Measurements from ENCODE around the gene PIK3R1. TPM values are rescaled to one million over a fixed set of nuclear protein-coding genes. Genes with fewer than 3 reads are reported as not detected.

The PIK3R1 gene
- total and polyA plus RNA-seq, 7 donors: 29.7 to 155 (median 102) TPM

DNA sequence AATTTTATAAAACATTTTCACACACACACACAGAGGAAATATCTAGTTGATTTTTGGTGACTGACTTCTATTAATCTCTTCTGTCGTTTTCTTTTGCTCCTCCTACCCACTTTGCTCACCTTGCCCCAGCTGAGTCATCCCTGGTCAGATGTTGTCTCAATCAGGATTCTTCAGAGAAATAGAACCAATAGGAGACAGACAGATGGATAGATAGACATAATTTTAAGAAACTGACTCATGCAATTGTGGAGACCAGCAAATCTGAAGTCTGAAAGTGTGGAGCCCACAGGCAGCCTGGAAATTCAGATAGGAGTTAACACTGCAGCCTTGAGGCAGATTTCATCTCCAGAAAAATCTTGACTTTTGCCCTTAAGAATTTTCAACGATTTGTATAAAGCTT lies 37.0 kb upstream of the PIK3R1 start:
- DNase-seq (no peak), ATAC-seq (no peak)
- intact Hi-C loops (cut with DNase I): no loop called here
- no peak overlapping the region for H3K27ac ChIP-seq
- TF ChIP-seq, protein P1, sequence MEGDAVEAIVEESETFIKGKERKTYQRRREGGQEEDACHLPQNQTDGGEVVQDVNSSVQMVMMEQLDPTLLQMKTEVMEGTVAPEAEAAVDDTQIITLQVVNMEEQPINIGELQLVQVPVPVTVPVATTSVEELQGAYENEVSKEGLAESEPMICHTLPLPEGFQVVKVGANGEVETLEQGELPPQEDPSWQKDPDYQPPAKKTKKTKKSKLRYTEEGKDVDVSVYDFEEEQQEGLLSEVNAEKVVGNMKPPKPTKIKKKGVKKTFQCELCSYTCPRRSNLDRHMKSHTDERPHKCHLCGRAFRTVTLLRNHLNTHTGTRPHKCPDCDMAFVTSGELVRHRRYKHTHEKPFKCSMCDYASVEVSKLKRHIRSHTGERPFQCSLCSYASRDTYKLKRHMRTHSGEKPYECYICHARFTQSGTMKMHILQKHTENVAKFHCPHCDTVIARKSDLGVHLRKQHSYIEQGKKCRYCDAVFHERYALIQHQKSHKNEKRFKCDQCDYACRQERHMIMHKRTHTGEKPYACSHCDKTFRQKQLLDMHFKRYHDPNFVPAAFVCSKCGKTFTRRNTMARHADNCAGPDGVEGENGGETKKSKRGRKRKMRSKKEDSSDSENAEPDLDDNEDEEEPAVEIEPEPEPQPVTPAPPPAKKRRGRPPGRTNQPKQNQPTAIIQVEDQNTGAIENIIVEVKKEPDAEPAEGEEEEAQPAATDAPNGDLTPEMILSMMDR (IDR thresholded peaks at IDR 0.05): no peak
- H3K27me3 ChIP-seq (ENCODE audit: insufficient read depth in 3 of 3, low read length in 2 of 3): no peaks in the 10 kb centered on the region
- H3K36me3 ChIP-seq (ENCODE audit: insufficient read depth in 1 of 2, low read depth in 1 of 2): no peaks in the 10 kb centered on the region
- 68 to 73% (median 72%) methylated on average over 2 of the region's 2 CpGs for WGBS, 3 donors
- no peak overlapping the region for H3K4me3 ChIP-seq
- H3K9me3 ChIP-seq: no peaks in the 10 kb centered on the region
- H3K4me1 ChIP-seq: no peaks in the 10 kb centered on the region

DNA sequence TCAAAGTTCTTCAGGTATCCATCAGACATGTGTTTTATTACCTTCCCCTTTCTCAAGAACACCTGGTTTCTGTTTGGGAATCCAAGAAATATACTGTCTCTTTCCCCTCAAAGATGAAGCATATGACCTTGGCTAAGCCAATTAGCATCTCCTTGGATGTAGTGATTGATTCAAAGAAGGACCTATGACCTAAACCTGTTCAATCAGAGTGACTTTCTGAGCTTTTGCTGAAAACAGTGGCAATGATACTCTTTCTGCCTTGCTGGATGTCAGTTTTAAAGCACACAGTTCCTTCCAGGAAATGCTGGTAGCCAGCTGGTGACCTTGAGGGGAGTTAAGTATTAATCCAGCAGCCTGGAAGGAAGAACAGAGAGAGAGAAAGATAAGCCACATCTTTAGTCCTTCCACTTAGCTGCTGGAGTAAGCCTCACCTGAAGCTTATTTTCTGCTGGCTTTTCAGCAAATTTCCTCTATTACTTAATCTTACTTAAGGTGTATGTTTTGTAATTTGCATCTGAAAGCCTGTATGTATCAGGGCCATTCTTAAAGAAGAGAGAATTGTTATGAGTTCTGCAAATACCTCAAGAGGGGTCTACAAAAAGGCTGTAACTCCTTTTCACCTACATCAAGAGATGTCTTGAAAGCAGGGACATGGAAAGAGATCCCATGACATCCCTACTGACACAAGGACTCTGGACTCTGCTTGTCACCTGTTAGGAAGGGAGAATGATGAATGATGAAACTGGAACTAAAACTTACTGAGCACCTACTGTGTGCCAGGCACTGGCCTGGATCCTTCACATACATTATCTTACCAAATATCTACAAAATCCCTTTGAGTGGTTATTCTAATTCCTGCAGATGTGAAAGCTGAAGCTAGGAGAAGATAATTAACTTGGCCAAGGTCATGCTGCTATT lies 35.2 kb upstream of the PIK3R1 start:
- no peak for ATAC-seq
- H3K9me3 ChIP-seq: no peaks in the 10 kb centered on the region
- intact Hi-C loops (cut with DNase I): no loop called here
- DNase-seq: no peak
- H3K27me3 ChIP-seq (ENCODE audit: insufficient read depth in 3 of 3, low read length in 2 of 3): no peaks in the 10 kb centered on the region
- TF ChIP-seq, protein P1 (IDR thresholded peaks at IDR 0.05): no peak
- H3K4me3 ChIP-seq: no peak overlapping the region
- H3K4me1 ChIP-seq: no peaks in the 10 kb centered on the region
- no peak overlapping the region for H3K27ac ChIP-seq
- no peaks in the 10 kb centered on the region for H3K36me3 ChIP-seq (ENCODE audit: insufficient read depth in 1 of 2, low read depth in 1 of 2)

DNA sequence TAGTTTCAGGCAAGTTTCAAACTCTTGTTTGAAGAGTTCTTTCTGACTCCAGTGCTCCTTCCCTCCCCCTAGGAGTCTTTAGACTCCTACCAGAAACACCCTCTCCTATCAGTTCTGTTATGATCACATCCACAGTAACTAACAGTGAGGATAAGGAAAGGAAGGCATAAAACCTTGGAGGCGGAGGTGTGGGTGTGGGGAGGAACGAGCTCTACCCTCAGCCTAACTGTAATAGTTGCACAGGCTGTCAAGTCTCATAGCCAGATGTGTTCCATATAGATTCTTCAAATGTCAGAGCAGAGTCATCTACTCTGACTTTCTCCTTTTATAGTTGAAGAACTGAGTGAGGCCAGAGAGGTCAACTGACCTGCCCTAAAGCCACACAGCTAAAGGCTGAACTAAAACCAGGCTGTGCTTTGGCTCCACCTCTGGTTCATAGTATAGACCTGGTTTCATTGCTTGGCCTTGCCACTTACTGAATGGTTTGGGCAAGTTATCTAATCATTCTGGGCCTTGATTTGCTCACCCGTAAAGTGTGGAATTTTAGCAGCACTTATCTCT lies 34.4 kb upstream of the PIK3R1 start:
- ATAC-seq (no peak), DNase-seq (no peak)
- 96 to 98% (median 98%) methylated on average over 3 of the region's 3 CpGs for WGBS, 3 donors
- H3K4me1 ChIP-seq: no peaks in the 10 kb centered on the region
- no peaks in the 10 kb centered on the region for H3K36me3 ChIP-seq (ENCODE audit: insufficient read depth in 1 of 2, low read depth in 1 of 2)
- H3K4me3 ChIP-seq: no peak overlapping the region
- intact Hi-C loops (cut with DNase I): no loop called here
- TF ChIP-seq, protein P1 (IDR thresholded peaks at IDR 0.05): no peak
- H3K9me3 ChIP-seq: no peaks in the 10 kb centered on the region
- no peak overlapping the region for H3K27ac ChIP-seq
- no peaks in the 10 kb centered on the region for H3K27me3 ChIP-seq (ENCODE audit: insufficient read depth in 3 of 3, low read length in 2 of 3)

DNA sequence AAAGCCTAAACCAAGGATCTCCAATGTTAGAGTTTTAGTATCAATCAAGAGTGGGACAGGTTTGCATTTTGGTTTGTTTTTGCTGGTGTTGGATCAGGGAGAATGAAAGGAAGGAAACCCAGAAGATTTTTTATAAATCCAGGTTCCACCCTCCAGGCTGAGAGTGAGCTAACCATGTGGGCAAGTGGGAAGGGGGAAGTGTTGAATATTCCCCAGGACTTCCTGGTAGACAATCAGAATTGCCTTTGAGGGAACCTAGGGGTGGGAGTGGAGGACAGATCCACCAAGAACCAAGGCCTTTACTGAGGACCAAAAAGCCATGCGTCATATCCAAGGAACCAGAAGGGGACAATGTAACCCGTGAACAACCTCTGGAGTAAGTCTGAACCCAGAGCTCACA lies 33.5 kb upstream of the PIK3R1 start:
- WGBS, 3 donors: 95 to 100% (median 96%) methylated on average over 2 of the region's 2 CpGs
- TF ChIP-seq, protein P1 (IDR thresholded peaks at IDR 0.05): no peak
- Histone ChIP-seq H3K27ac (no peak overlapping the region), H3K4me1 (no peaks in the 10 kb centered on the region), H3K9me3 (no peaks in the 10 kb centered on the region), H3K27me3 (ENCODE audit: insufficient read depth in 3 of 3, low read length in 2 of 3) (no peaks in the 10 kb centered on the region), H3K4me3 (no peak overlapping the region), H3K36me3 (ENCODE audit: insufficient read depth in 1 of 2, low read depth in 1 of 2) (no peaks in the 10 kb centered on the region)
- DNase-seq (no peak), ATAC-seq (no peak)
- intact Hi-C loops (cut with DNase I): no loop called here
